HEK293 (cell line): Measurements from ENCODE around the gene FBRSL1.

Experiments
- CTCF ChIA-PET: fragments of 350-600 bp; formaldehyde crosslinking; extraction: SDS; loops from one replicate; lab custom pipeline; 2021; ENCODE audit warnings: antibody characterized with exemption; lab: Yijun Ruan, JAX
- POLR2A ChIA-PET: fragments of 300-600 bp; formaldehyde crosslinking; extraction: SDS; loops from one replicate; lab custom pipeline; 2020; ENCODE audit warnings: antibody characterized with exemption, inconsistent platforms; lab: Yijun Ruan, JAX
- H3K27ac ChIP-seq: fragments of 200-500 bp; sonication (Bioruptor generic); 2 replicates; pipeline ENCODE4 v1.5.1; 2014; ENCODE audit warnings: low read depth, low read length, control low read depth, inconsistent platforms; ENCODE audit errors: extremely low read depth
- H3K36me3 ChIP-seq, 2 experiments: fragments of 200-500 bp in 1 of 2; sonication (Bioruptor generic) in 1 of 2; 1 replicate in 1 of 2; 2 replicates in 1 of 2; pipeline ENCODE4 v1.5.1; 2014 to 2017; ENCODE audit warnings: inconsistent platforms in 2 of 2, low read length in 2 of 2; ENCODE audit not compliant: control insufficient read depth in 2 of 2, insufficient read depth in 1 of 2
- H3K4me1 ChIP-seq: fragments of 200-500 bp; sonication (Bioruptor generic); 2 replicates; pipeline ENCODE4 v1.5.1; 2014; ENCODE audit warnings: mild to moderate bottlenecking, low read length, inconsistent platforms; ENCODE audit not compliant: control insufficient read depth, insufficient read depth
- H3K4me3 ChIP-seq: 2 replicates; pipeline ENCODE4 v1.5.1; 2011; ENCODE audit warnings: low read depth, mild to moderate bottlenecking, control low read depth, low read length, moderate library complexity
- H3K9me3 ChIP-seq: fragments of 200-500 bp; sonication (Bioruptor generic); 2 replicates; pipeline ENCODE4 v1.5.1; 2014; ENCODE audit warnings: low read depth, low read length, inconsistent platforms; ENCODE audit not compliant: control insufficient read depth, insufficient read depth
- BCL11A ChIP-seq: fragments of 450-650 bp; formaldehyde crosslinking; IDR thresholded peaks from 2 replicates; pipeline ENCODE4 v1.5.1; 2016; ENCODE audit warnings: low read depth, missing biosample characterization, missing genetic modification characterization
- CTCF ChIP-seq: fragments of 450-650 bp; formaldehyde crosslinking; IDR thresholded peaks from 2 replicates; pipeline ENCODE4 v1.5.1; 2016; ENCODE audit warnings: missing biosample characterization, missing genetic modification characterization
- GLIS1 ChIP-seq: fragments of 450-650 bp; formaldehyde crosslinking; IDR thresholded peaks from 2 replicates; pipeline ENCODE4 v1.5.1; 2016; ENCODE audit warnings: missing biosample characterization, missing genetic modification characterization
- GLIS2 ChIP-seq: fragments of 450-650 bp; formaldehyde crosslinking; IDR thresholded peaks from 2 replicates; pipeline ENCODE4 v1.5.1; 2016; ENCODE audit warnings: missing biosample characterization, missing genetic modification characterization
- HIC1 ChIP-seq: fragments of 450-650 bp; formaldehyde crosslinking; IDR thresholded peaks from 2 replicates; pipeline ENCODE4 v1.5.1; 2016; ENCODE audit warnings: missing biosample characterization, missing genetic modification characterization
- IKZF3 ChIP-seq: fragments of 450-650 bp; IDR thresholded peaks from 2 replicates; pipeline ENCODE4 v1.5.0; 2018; ENCODE audit warnings: missing biosample characterization, mild to moderate bottlenecking, missing genetic modification characterization, moderate library complexity
- KLF1 ChIP-seq: fragments of 450-650 bp; formaldehyde crosslinking; IDR thresholded peaks from 2 replicates; pipeline ENCODE4 v1.5.1; 2016; ENCODE audit warnings: missing biosample characterization, missing genetic modification characterization
- KLF10 ChIP-seq: fragments of 450-650 bp; IDR thresholded peaks from 2 replicates; pipeline ENCODE4 v1.5.1; 2018; ENCODE audit warnings: missing biosample characterization, mild to moderate bottlenecking, missing genetic modification characterization
- MZF1 ChIP-seq: fragments of 450-650 bp; formaldehyde crosslinking; IDR thresholded peaks from 2 replicates; pipeline ENCODE4 v1.5.1; 2017; ENCODE audit warnings: missing biosample characterization, missing genetic modification characterization, borderline replicate concordance
- REST ChIP-seq: fragments of 450-650 bp; formaldehyde crosslinking; IDR thresholded peaks from 2 replicates; pipeline ENCODE4 v1.5.1; 2016; ENCODE audit warnings: missing biosample characterization, missing genetic modification characterization
- SP7 ChIP-seq: fragments of 450-650 bp; formaldehyde crosslinking; IDR thresholded peaks from 2 replicates; pipeline ENCODE4 v1.5.1; 2016; ENCODE audit warnings: missing biosample characterization, missing genetic modification characterization
- TRIM28 ChIP-seq: IDR thresholded peaks from 2 replicates; pipeline ENCODE4 v1.6.1; 2011; ENCODE audit warnings: low read length, control low read depth, borderline replicate concordance
- ZEB2 ChIP-seq: fragments of 450-650 bp; formaldehyde crosslinking; IDR thresholded peaks from 2 replicates; pipeline ENCODE4 v1.5.1; 2016; ENCODE audit warnings: missing biosample characterization, missing genetic modification characterization
- ZFP3 ChIP-seq: fragments of 450-650 bp; formaldehyde crosslinking; IDR thresholded peaks from 2 replicates; pipeline ENCODE4 v1.5.1; 2016; ENCODE audit warnings: low read depth, missing biosample characterization, missing genetic modification characterization
- ZFP37 ChIP-seq: fragments of 450-650 bp; formaldehyde crosslinking; IDR thresholded peaks from 2 replicates; pipeline ENCODE4 v1.5.1; 2016; ENCODE audit warnings: missing biosample characterization, missing genetic modification characterization
- ZIC2 ChIP-seq: fragments of 450-650 bp; formaldehyde crosslinking; IDR thresholded peaks from 2 replicates; pipeline ENCODE4 v1.5.1; 2016; ENCODE audit warnings: missing biosample characterization, missing genetic modification characterization
- ZNF2 ChIP-seq: fragments of 450-650 bp; formaldehyde crosslinking; IDR thresholded peaks from 2 replicates; pipeline ENCODE4 v1.5.1; 2016; ENCODE audit warnings: missing biosample characterization, missing genetic modification characterization
- ZNF221 ChIP-seq: fragments of 450-650 bp; formaldehyde crosslinking; IDR thresholded peaks from 2 replicates; pipeline ENCODE4 v1.5.1; 2017; ENCODE audit warnings: missing biosample characterization, missing genetic modification characterization, borderline replicate concordance
- ZNF26 ChIP-seq: fragments of 450-650 bp; formaldehyde crosslinking; IDR thresholded peaks from 2 replicates; pipeline ENCODE4 v1.5.1; 2016; ENCODE audit warnings: missing biosample characterization, missing genetic modification characterization
- ZNF354C ChIP-seq: fragments of 450-650 bp; formaldehyde crosslinking; IDR thresholded peaks from 2 replicates; pipeline ENCODE4 v1.5.1; 2016; ENCODE audit warnings: missing biosample characterization, missing genetic modification characterization, low read depth, borderline replicate concordance
- ZNF394 ChIP-seq: fragments of 450-650 bp; formaldehyde crosslinking; IDR thresholded peaks from 2 replicates; pipeline ENCODE4 v1.5.1; 2016; ENCODE audit warnings: missing biosample characterization, missing genetic modification characterization, mild to moderate bottlenecking, moderate library complexity, borderline replicate concordance
- ZNF404 ChIP-seq: fragments of 450-650 bp; formaldehyde crosslinking; IDR thresholded peaks from 2 replicates; pipeline ENCODE4 v1.5.1; 2017; ENCODE audit warnings: missing biosample characterization, missing genetic modification characterization
- ZNF501 ChIP-seq: fragments of 450-650 bp; formaldehyde crosslinking; IDR thresholded peaks from 2 replicates; pipeline ENCODE4 v1.5.1; 2016; ENCODE audit warnings: missing biosample characterization, missing genetic modification characterization
- ZNF621 ChIP-seq: fragments of 450-650 bp; formaldehyde crosslinking; IDR thresholded peaks from 2 replicates; pipeline ENCODE4 v1.5.1; 2017; ENCODE audit warnings: missing biosample characterization, missing genetic modification characterization
- ZNF624 ChIP-seq: fragments of 450-650 bp; formaldehyde crosslinking; IDR thresholded peaks from 2 replicates; pipeline ENCODE4 v1.5.1; 2017; ENCODE audit warnings: missing biosample characterization, missing genetic modification characterization
- ZSCAN30 ChIP-seq: fragments of 450-650 bp; IDR thresholded peaks from 2 replicates; pipeline ENCODE4 v1.5.1; 2018; ENCODE audit warnings: missing biosample characterization, mild to moderate bottlenecking, missing genetic modification characterization, moderate library complexity

Gene FBRSL1

GRCh38 chr12:132523576-132524331, 33.8 kb downstream of the FBRSL1 start:
- POLR2A ChIA-PET = no interaction called here
- Histone ChIP-seq H3K9me3 (no peaks in the 10 kb centered on the region), H3K27ac (no peak overlapping the region)
- TF ChIP-seq CTCF (tag by site-specific recombination) (peak; percentile 87), SP7 (no peak), BCL11A (tag by site-specific recombination) (no peak), ZEB2 (no peak; the same call in 1 of the 2 replicates), ZNF404 (tag by site-specific recombination) (no peak), ZIC2 (tag by site-specific recombination) (peak; percentile 92), ZNF501 (tag by site-specific recombination) (no peak), ZFP37 (tag by site-specific recombination) (no peak), ZSCAN30 (tag by site-specific recombination) (no peak), HIC1 (tag by site-specific recombination) (peak; percentile 70), GLIS1 (tag by site-specific recombination) (peak; percentile 47; the same call in 1 of the 2 replicates), TRIM28 (no peak), GLIS2 (tag by site-specific recombination) (peak; percentile 17; the same call in 1 of the 2 replicates), ZNF621 (tag by site-specific recombination) (no peak), ZFP3 (tag by site-specific recombination) (no peak), ZNF354C (tag by site-specific recombination) (no peak), ZNF221 (tag by site-specific recombination) (no peak), ZNF624 (tag by site-specific recombination) (no peak), ZNF394 (no peak), KLF1 (0 out of 2 replicates have a peak, but pooled peaks have one; percentile 9), KLF10 (tag by site-specific recombination) (peak; percentile 20; the same call in 1 of the 2 replicates), ZNF26 (tag by site-specific recombination) (no peak), REST (tag by site-specific recombination) (no peak), ZNF2 (tag by site-specific recombination) (peak; percentile 91), IKZF3 (no peak), MZF1 (tag by site-specific recombination) (no peak)
- TF ChIP-seq, all 188 proteins: peak for 8
- H3K4me1 ChIP-seq = no peaks in the 10 kb centered on the region
- CTCF ChIA-PET = interaction anchor here (0.6 to 3.1 kb wide), 5 partner anchors 16 to 120 kb away, joined by 3 to 17 read pairs (median 3); no protein-coding TSS in a partner anchor
- peaks cover 0 to under 1% of the 10 kb centered on the region in 2 experiments; a peak in 1 of 3 replicates for H3K36me3 ChIP-seq
- H3K4me3 ChIP-seq = no peak overlapping the region
